H9 (cell line): ENCODE measurements around the gene ANKS1B. TPM values are rescaled to one million over a fixed set of nuclear protein-coding genes. Genes with fewer than 3 reads are reported as not detected.

Experiments used
- DNase-seq: peaks from one replicate; pipeline ENCODE4 v3.0.0-alpha.2; 2017
- H2AFZ ChIP-seq: one replicate; pipeline ENCODE4 v1.6.1; 2013; ENCODE audit warnings: mild to moderate bottlenecking, low read length, control low read depth, moderate library complexity
- H2AK5ac ChIP-seq: 2 replicates; pipeline ENCODE4 v1.6.1; 2013; ENCODE audit warnings: low read length, control low read depth, mixed read lengths; ENCODE audit not compliant: insufficient read length
- H2BK120ac ChIP-seq: one replicate; pipeline ENCODE4 v1.6.1; 2013; ENCODE audit warnings: low read depth, mild to moderate bottlenecking, low read length, control low read depth, inconsistent platforms; ENCODE audit not compliant: poor library complexity, severe bottlenecking
- H2BK12ac ChIP-seq: 2 replicates; pipeline ENCODE4 v1.6.1; 2013; ENCODE audit warnings: low read length, control low read depth, mixed read lengths, low read depth; ENCODE audit not compliant: insufficient read length
- H2BK15ac ChIP-seq: 2 replicates; pipeline ENCODE4 v1.6.1; 2013; ENCODE audit warnings: low read depth, low read length, control low read depth
- H2BK20ac ChIP-seq: one replicate; pipeline ENCODE4 v1.6.1; 2013; ENCODE audit warnings: low read depth, mild to moderate bottlenecking, low read length, control low read depth, inconsistent platforms; ENCODE audit not compliant: poor library complexity, severe bottlenecking
- H2BK5ac ChIP-seq: 2 replicates; pipeline ENCODE4 v1.6.1; 2013; ENCODE audit warnings: low read length, control low read depth, mixed read lengths; ENCODE audit not compliant: insufficient read length
- H3K14ac ChIP-seq: 2 replicates; pipeline ENCODE4 v1.6.1; 2013; ENCODE audit warnings: low read length, control low read depth; ENCODE audit not compliant: insufficient read depth
- H3K18ac ChIP-seq: 2 replicates; pipeline ENCODE4 v1.6.1; 2013; ENCODE audit warnings: low read depth, mild to moderate bottlenecking, mixed read lengths, low read length, control low read depth; ENCODE audit not compliant: insufficient read length
- H3K23ac ChIP-seq: 2 replicates; pipeline ENCODE4 v1.6.1; 2013; ENCODE audit warnings: low read length, control low read depth, mixed read lengths, low read depth; ENCODE audit not compliant: insufficient read length
- H3K23me2 ChIP-seq: 2 replicates; pipeline ENCODE4 v1.6.1; 2013; ENCODE audit warnings: low read depth, mild to moderate bottlenecking, mixed read lengths, low read length, control low read depth; ENCODE audit not compliant: insufficient read length, poor library complexity, severe bottlenecking
- H3K27ac ChIP-seq: 2 replicates; pipeline ENCODE4 v1.5.1; 2013; ENCODE audit warnings: low read length, control low read depth, mixed read lengths, low read depth; ENCODE audit not compliant: insufficient read length
- H3K27me3 ChIP-seq: 2 replicates; pipeline ENCODE4 v1.6.1; 2013; ENCODE audit warnings: low read length, control low read depth, inconsistent platforms; ENCODE audit not compliant: insufficient read depth
- H3K4ac ChIP-seq: 2 replicates; pipeline ENCODE4 v1.6.1; 2013; ENCODE audit warnings: low read depth, mild to moderate bottlenecking, control low read depth, inconsistent platforms, low read length, moderate library complexity
- H3K4me1 ChIP-seq: 2 replicates; pipeline ENCODE4 v1.6.1; 2013; ENCODE audit warnings: low read length, control low read depth, inconsistent platforms; ENCODE audit not compliant: insufficient read depth
- H3K4me2 ChIP-seq: 2 replicates; pipeline ENCODE4 v1.6.1; 2013; ENCODE audit warnings: low read length, control low read depth, mixed read lengths; ENCODE audit not compliant: insufficient read length, insufficient read depth
- H3K56ac ChIP-seq: 2 replicates; pipeline ENCODE4 v1.6.1; 2013; ENCODE audit warnings: low read depth, mild to moderate bottlenecking, mixed read lengths, low read length, control low read depth; ENCODE audit not compliant: insufficient read length
- H3K79me1 ChIP-seq: 2 replicates; pipeline ENCODE4 v1.6.1; 2013; ENCODE audit warnings: low read depth, mild to moderate bottlenecking, moderate library complexity, low read length, control low read depth, inconsistent platforms; ENCODE audit not compliant: insufficient read depth, poor library complexity, severe bottlenecking
- H3K79me2 ChIP-seq: 2 replicates; pipeline ENCODE4 v1.6.1; 2013; ENCODE audit warnings: low read length, control low read depth, inconsistent platforms; ENCODE audit not compliant: insufficient read depth
- H3K9ac ChIP-seq: 2 replicates; pipeline ENCODE4 v1.6.1; 2013; ENCODE audit warnings: low read length, control low read depth, mixed read lengths; ENCODE audit not compliant: insufficient read length; ENCODE audit errors: extremely low read depth
- H3K9me3 ChIP-seq: one replicate; pipeline ENCODE4 v1.6.1; 2013; ENCODE audit warnings: low read depth, low read length, inconsistent platforms; ENCODE audit not compliant: control insufficient read depth
- H3T11ph ChIP-seq: one replicate; pipeline ENCODE4 v1.6.1; 2013; ENCODE audit warnings: mild to moderate bottlenecking, low read length, control low read depth, inconsistent platforms
- H4K20me1 ChIP-seq: one replicate; pipeline ENCODE4 v1.6.1; 2013; ENCODE audit not compliant: control insufficient read depth, insufficient read length, insufficient read depth
- H4K5ac ChIP-seq: 2 replicates; pipeline ENCODE4 v1.6.1; 2013; ENCODE audit warnings: low read depth, mild to moderate bottlenecking, mixed read lengths, low read length, control low read depth; ENCODE audit not compliant: insufficient read length
- H4K8ac ChIP-seq: replicated peaks from 2 replicates; pipeline ENCODE4 v1.6.1; 2013; ENCODE audit warnings: low read length, control low read depth, mixed read lengths, low read depth; ENCODE audit not compliant: insufficient read length
- H4K91ac ChIP-seq: 2 replicates; pipeline ENCODE4 v1.6.1; 2013; ENCODE audit warnings: low read depth, mild to moderate bottlenecking, moderate library complexity, mixed read lengths, low read length, control low read depth; ENCODE audit not compliant: insufficient read length
- H3K27ac Mint-ChIP-seq, 3 experiments: 2 replicates in 2 of 3; 3 replicates in 1 of 3; pipeline ENCODE4 v1.8.0; 2020 to 2021; ENCODE audit warnings: mixed read lengths in 3 of 3, mild to moderate bottlenecking in 1 of 3, moderate library complexity in 1 of 3
- H3K27me3 Mint-ChIP-seq: 2 replicates; pipeline ENCODE4 v1.8.0; 2021; ENCODE audit warnings: low read depth, mild to moderate bottlenecking, moderate library complexity, mixed read lengths
- H3K36me3 Mint-ChIP-seq, 3 experiments: 2 replicates in 2 of 3; 3 replicates in 1 of 3; pipeline ENCODE4 v1.8.0; 2020 to 2021; ENCODE audit warnings: low read depth in 3 of 3, mixed read lengths in 3 of 3; ENCODE audit not compliant: insufficient read depth in 1 of 3
- H3K4me1 Mint-ChIP-seq, 2 experiments: 2 replicates each; pipeline ENCODE4 v1.8.0; 2020; ENCODE audit warnings: mixed read lengths in 2 of 2
- H3K4me3 Mint-ChIP-seq, 2 experiments: 2 replicates in 1 of 2; 3 replicates in 1 of 2; pipeline ENCODE4 v1.8.0; 2020 to 2021; ENCODE audit warnings: mild to moderate bottlenecking in 2 of 2, mixed read lengths in 2 of 2, moderate library complexity in 1 of 2
- H3K9me3 Mint-ChIP-seq, 2 experiments: 2 replicates in 1 of 2; 3 replicates in 1 of 2; pipeline ENCODE4 v1.8.0; 2020; ENCODE audit warnings: mild to moderate bottlenecking in 2 of 2, mixed read lengths in 2 of 2, moderate library complexity in 1 of 2
- CTCF ChIP-seq: fragments of 200-600 bp; sonication (generic); conservative IDR thresholded peaks from 3 replicates; pipeline ENCODE4 v1.8.0; 2021; ENCODE audit warnings: antibody characterized with exemption, mild to moderate bottlenecking
- WGBS: extraction: QIAGEN DNeasy Blood & Tissue Kit; methylation state at CpG from one replicate; pipeline ENCODE4 v1.1.7; 2013; ENCODE audit warnings: missing lambda C conversion rate, low lambda C conversion rate, mixed read lengths; ENCODE audit not compliant: insufficient read length; ENCODE audit errors: extremely low coverage; 5-methylcytosine and 5-hydroxymethylcytosine counted together
- total RNA-seq: library from RNA; stranded (reverse); gene quantifications from 2 replicates; pipeline ENCODE4 v1.2.1, GENCODE V29; 2021

ANKS1B gene
- total RNA-seq, 1 experiment from 2014 or later, result 4.1 TPM

GRCh38 chr12:99205111-99205510 lies 779.6 kb downstream of the ANKS1B start:
- Histone ChIP-seq H4K91ac (no peak overlapping the region), H3K4me2 (no peak overlapping the region), H4K5ac (no peak overlapping the region), H3K18ac (no peak overlapping the region), H3T11ph (no peak overlapping the region), H3K79me2 (no peaks in the 10 kb centered on the region), H2AFZ (no peak overlapping the region), H4K8ac (no peak overlapping the region), H3K56ac (no peak overlapping the region), H2BK12ac (no peak overlapping the region), H3K4me1 (no peaks in the 10 kb centered on the region), H3K27ac (no peak overlapping the region), H3K27me3 (no peaks in the 10 kb centered on the region), H2BK120ac (no peak overlapping the region), H3K14ac (no peak overlapping the region), H3K79me1 (no peaks in the 10 kb centered on the region), H2BK5ac (no peak overlapping the region), H2BK15ac (no peak overlapping the region), H2BK20ac (no peak overlapping the region), H3K23me2 (no peaks in the 10 kb centered on the region), H4K20me1 (no peaks in the 10 kb centered on the region), H3K4ac (no peak overlapping the region), H2AK5ac (no peak overlapping the region), H3K23ac (no peak overlapping the region), H3K9me3 (peaks cover 8% of the 10 kb centered on the region), H3K9ac (no peak overlapping the region)
- Mint-ChIP-seq H3K4me1 (peaks cover 2 to 4% of the 10 kb centered on the region in 2 experiments; a peak in 2 of 4 replicates), H3K9me3 (peaks cover 13% of the 10 kb centered on the region in 2 experiments), H3K36me3 (peaks cover 10 to 17% (median 12%) of the 10 kb centered on the region in 3 experiments), H3K4me3 (no peak overlapping the region), H3K27ac (no peak overlapping the region), H3K27me3 (no peaks in the 10 kb centered on the region)
- WGBS, result no CpG with 5 or more reads among the region's 1 CpG
- no peak for TF ChIP-seq CTCF
- no peak for DNase-seq
